ENCODE results near the gene EPN3.

The EPN3 gene

GRCh38 chr17:50564916-50565315 is 32.4 kb downstream of the EPN3 start:
- H3K9me3 ChIP-seq (ENCODE audit: insufficient read depth, low read length), result no peaks in the 10 kb centered on the region
- no peaks in the 10 kb centered on the region for H3F3A ChIP-seq (ENCODE audit: insufficient read depth)
- H2AFZ ChIP-seq (ENCODE audit: low read depth, low read length, severe bottlenecking), result no peak overlapping the region
- H3K36me3 ChIP-seq (ENCODE audit: low read length), result no peaks in the 10 kb centered on the region
- no peaks in the 10 kb centered on the region for H3K27me3 ChIP-seq (ENCODE audit: low read length)
- no peak overlapping the region for H3K27ac ChIP-seq (ENCODE audit: low read depth, low read length)
- H4K20me1 ChIP-seq (ENCODE audit: low read depth, low read length), result no peaks in the 10 kb centered on the region
- H3K4me2 ChIP-seq (ENCODE audit: low read depth, low read length, poor library complexity, severe bottlenecking), result no peak overlapping the region
- no peak overlapping the region for H3K4me3 ChIP-seq (ENCODE audit: insufficient read depth, low read length, poor library complexity, severe bottlenecking)
- no peaks in the 10 kb centered on the region for H3K79me2 ChIP-seq (ENCODE audit: insufficient read depth, low read length)
- TF ChIP-seq CTCF (IDR thresholded peaks at IDR 0.05; ENCODE audit: insufficient read depth, low read length, poor library complexity, severe bottlenecking) (no peak), EZH2phosphoT487 (conservative IDR thresholded peaks at IDR 0.05; ENCODE audit: low read length) (no peak)
- no peaks in the 10 kb centered on the region for H3K9me2 ChIP-seq (replicated peaks; ENCODE audit: insufficient read depth, low read length)
- H3K9ac ChIP-seq (ENCODE audit: low read length), result no peak overlapping the region

GRCh38 chr17:50565402-50566350 is 33.1 kb downstream of the EPN3 start:
- no peaks in the 10 kb centered on the region for H3K9me2 ChIP-seq (replicated peaks; ENCODE audit: insufficient read depth, low read length)
- H3K27me3 ChIP-seq (ENCODE audit: low read length), result no peaks in the 10 kb centered on the region
- no peaks in the 10 kb centered on the region for H3K9me3 ChIP-seq (ENCODE audit: insufficient read depth, low read length)
- no peaks in the 10 kb centered on the region for H4K20me1 ChIP-seq (ENCODE audit: low read depth, low read length)
- no peak overlapping the region for H3K9ac ChIP-seq (ENCODE audit: low read length)
- no peaks in the 10 kb centered on the region for H3K36me3 ChIP-seq (ENCODE audit: low read length)
- no peaks in the 10 kb centered on the region for H3F3A ChIP-seq (ENCODE audit: insufficient read depth)
- H3K4me2 ChIP-seq (ENCODE audit: low read depth, low read length, poor library complexity, severe bottlenecking), result no peak overlapping the region
- no peak overlapping the region for H3K27ac ChIP-seq (ENCODE audit: low read depth, low read length)
- H3K79me2 ChIP-seq (ENCODE audit: insufficient read depth, low read length), result no peaks in the 10 kb centered on the region
- H3K4me3 ChIP-seq (ENCODE audit: insufficient read depth, low read length, poor library complexity, severe bottlenecking), result no peak overlapping the region
- H2AFZ ChIP-seq (ENCODE audit: low read depth, low read length, severe bottlenecking), result no peak overlapping the region
- TF ChIP-seq EZH2phosphoT487 (conservative IDR thresholded peaks at IDR 0.05; ENCODE audit: low read length) (no peak), CTCF (IDR thresholded peaks at IDR 0.05; ENCODE audit: insufficient read depth, low read length, poor library complexity, severe bottlenecking) (no peak)

GRCh38 chr17:50566886-50567285 is 34.4 kb downstream of the EPN3 start:
- Histone ChIP-seq H3F3A (ENCODE audit: insufficient read depth) (no peaks in the 10 kb centered on the region), H3K9ac (ENCODE audit: low read length) (no peak overlapping the region), H3K4me2 (ENCODE audit: low read depth, low read length, poor library complexity, severe bottlenecking) (no peak overlapping the region), H2AFZ (ENCODE audit: low read depth, low read length, severe bottlenecking) (no peak overlapping the region), H3K27me3 (ENCODE audit: low read length) (no peaks in the 10 kb centered on the region), H3K4me3 (ENCODE audit: insufficient read depth, low read length, poor library complexity, severe bottlenecking) (no peak overlapping the region), H3K36me3 (ENCODE audit: low read length) (no peaks in the 10 kb centered on the region), H4K20me1 (ENCODE audit: low read depth, low read length) (no peaks in the 10 kb centered on the region), H3K79me2 (ENCODE audit: insufficient read depth, low read length) (no peaks in the 10 kb centered on the region), H3K27ac (ENCODE audit: low read depth, low read length) (no peak overlapping the region), H3K9me2 (replicated peaks; ENCODE audit: insufficient read depth, low read length) (no peaks in the 10 kb centered on the region), H3K9me3 (ENCODE audit: insufficient read depth, low read length) (no peaks in the 10 kb centered on the region)
- TF ChIP-seq CTCF (IDR thresholded peaks at IDR 0.05; ENCODE audit: insufficient read depth, low read length, poor library complexity, severe bottlenecking) (no peak), EZH2phosphoT487 (conservative IDR thresholded peaks at IDR 0.05; ENCODE audit: low read length) (no peak)
